ENCODE data around the gene JADE1. TPM values are rescaled to one million over a fixed set of nuclear protein-coding genes. Genes with fewer than 3 reads are reported as not detected.

JADE1 gene
- polyA plus RNA-seq, 1 donor, result 30.8 TPM

DNA sequence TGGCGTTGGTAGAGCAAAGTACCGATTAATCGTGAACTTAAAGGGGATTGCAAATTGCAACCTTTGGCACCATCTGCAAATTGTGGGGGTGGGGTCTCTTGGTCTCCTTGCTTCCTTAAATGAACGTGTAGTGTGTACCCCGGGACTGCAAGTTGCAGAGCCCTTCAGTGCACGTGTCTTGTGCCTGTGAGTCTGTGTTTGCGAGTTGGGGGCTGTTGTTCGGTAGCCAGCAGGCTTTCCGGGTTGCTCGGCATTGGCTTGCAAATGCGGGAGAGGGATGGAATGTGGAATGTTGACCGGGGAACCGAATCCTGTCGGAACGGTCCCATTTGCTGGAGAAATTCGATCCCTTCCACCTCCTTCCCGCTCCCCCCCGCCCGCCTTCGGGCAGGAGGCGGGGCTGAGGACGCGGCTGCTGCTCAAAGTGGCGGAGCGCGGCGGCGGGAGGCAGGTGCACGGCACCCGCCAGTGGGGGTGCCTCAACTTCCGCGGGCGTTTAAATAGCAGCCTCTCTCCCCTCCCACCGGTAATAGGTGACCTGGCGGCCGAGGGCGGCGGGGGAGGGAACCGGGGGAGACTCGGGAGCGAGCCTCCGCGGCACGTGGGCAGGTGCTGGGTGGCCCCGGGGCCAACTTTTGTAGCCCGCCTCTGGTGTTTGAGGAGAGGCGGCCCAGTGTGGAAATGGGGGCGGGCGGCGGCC lies 1.5 kb downstream of the JADE1 start:
- DNase-seq, result peak; percentile 76

DNA sequence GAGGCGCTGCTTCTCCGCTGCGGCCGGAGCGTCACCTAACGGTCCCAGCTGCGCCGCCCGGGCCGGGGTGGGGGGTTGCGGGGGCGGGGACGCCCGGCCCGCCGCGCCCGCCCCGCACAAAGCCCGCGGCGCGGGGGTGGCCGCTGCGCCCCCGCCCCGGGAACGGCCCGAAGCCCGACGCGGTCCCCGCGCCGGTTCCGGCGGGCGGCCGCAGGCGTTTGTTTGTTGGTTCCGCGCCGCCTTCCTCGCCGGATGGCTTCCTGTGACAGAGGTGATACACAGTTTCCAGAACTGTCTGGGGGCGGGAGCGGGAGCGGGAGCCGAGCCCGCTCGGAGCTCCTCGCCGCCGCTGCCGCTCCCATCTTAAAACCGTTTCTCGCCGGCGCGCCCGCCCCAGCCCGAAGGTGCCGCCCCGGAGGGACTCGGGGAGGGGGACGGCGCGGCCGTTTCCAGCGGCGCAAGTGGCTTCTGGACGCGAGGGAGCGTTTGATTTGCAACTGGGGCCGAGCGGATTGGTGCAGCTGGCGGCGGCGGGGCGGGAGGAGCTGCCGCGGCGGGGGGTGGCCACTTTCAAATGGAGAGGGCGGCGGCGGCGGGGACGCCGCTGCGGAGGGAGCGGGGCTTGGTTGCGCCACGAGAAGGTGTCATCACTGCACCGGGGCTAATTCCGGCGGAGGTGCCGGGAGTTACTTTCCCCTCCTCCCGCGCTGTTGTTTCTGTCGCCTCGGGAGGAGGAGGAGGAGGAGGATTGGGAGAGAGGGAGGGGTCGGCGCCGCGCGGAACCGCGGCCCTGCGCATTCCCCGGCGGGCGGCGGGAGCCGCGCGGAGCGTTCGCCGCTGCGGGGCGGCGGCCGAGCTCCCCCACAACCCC lies 2.3 kb downstream of the JADE1 start:
- peak; percentile 80 for DNase-seq

- peak; percentile 63 for DNase-seq
Observed at GRCh38 chr4:128812442-128813235, 3.1 kb downstream of the JADE1 start.

DNA sequence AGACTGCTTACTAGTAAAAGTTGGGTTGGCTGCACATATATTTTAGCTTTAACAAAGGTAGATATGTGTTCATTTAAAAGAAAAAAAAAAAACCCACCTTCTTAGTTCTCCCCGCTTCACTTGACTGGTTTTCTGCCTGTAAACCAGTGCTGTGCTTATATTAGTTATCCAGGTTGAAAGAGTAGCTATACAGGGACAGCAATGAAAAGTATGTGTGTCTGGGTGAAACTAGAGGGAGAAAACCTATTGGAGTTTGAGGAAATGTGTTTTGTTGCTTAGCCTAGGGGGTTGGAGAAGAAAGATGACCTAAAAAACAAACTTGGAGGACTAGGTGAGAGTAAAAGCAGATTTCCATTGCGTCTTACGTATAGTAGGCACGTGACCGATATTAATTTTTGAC lies 4.5 kb downstream of the JADE1 start:
- DNase-seq, result no peak

DNA sequence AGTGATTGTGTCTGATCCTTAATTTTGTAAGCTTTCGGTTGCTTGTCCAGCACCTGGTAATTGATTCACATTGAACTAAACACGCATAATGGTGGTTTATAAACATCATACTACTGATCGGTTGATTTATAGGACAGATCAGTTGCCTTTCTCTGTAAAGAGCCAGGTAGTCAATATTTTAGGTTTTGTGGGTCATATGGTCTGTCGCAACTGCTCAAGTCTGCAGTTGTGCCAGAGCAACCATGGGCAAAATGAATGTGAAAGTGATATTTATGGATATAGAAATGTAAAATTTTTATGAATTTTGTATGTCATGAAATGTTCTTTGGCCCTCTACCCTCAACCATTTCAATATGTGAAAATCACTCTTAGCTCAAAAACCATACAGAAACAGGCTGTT lies 8.9 kb downstream of the JADE1 start:
- DNase-seq, result no peak

DNA sequence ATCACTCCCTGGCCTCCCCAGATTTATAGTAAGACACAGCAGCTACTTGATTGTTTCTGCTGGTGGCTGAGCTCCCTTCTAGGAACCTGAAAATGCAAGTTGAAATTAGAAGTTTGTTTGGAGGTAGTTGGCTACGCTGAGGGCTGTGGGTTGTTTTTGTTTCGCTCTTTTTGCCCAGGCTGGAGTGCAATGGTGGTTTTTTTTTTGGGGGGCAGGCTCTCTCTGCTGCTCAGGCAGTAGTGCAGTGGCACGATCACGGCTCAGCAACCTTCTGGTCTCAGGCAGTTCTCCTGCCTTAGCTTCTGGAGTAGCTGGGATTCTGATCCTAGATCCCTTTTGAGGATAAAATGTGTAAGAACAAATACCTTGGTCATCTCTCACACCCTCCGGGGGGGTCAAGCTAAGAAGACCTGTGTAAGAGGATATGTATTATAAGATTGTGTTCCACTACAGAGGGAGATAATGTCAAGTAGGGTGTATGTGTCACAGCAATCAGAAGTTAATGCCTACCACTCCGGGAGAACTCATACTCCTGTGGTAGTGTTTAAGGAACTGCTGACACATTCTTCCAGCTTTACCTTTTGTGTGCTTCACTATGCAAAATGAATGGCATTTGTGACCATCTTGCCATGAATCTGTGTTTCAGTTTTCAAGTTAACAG lies 9.7 kb downstream of the JADE1 start:
- no peak for DNase-seq

- no peak for DNase-seq
Observed at GRCh38 chr4:128820671-128821070, 11.2 kb downstream of the JADE1 start.

- DNase-seq, result no peak
Observed at GRCh38 chr4:128821151-128821550, 11.7 kb downstream of the JADE1 start.

- no peak for DNase-seq
Observed at GRCh38 chr4:128823025-128823661, 13.6 kb downstream of the JADE1 start.

DNA sequence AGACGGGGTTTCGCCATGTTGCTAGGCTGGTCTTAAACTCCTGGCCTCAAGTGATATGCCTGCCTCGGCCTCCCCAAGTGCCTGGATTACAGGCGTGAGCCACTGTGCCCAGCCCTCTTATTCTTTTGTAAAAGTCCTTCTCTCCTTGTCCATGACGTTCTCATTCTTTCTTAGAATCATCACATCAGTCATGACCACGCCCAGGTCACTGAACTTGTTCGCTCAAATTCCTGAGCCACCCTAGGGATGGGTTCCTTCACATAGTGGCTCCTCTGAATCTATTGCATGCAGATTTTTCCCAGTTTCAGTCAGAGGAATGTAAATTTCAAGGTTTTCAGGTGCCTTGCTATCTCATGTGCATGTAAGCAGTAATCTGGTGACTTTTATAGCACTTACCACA lies 15.7 kb downstream of the JADE1 start:
- no peak for DNase-seq

DNA sequence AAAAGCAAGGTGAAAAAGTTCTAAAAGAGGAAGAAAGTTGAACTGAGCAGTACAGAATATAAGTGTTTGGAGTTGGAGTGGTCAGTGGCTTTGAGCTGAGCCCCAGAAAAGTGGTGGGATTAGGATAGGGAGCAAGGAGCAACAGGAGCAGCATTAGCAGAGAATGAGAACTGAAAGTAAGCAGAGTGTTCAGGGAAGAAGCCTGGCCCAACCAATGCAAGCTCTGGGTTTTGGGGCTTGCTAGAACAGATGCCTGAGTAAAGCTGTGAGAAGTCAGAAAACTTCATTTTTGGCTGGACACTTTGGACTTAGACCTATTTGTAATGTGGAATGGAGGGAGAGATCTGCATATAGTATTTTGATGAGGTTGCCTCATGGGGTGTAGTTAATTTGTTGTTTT lies 17.8 kb downstream of the JADE1 start:
- DNase-seq, result no peak

- no peak for DNase-seq
Observed at GRCh38 chr4:128830906-128831503, 21.5 kb downstream of the JADE1 start.

DNA sequence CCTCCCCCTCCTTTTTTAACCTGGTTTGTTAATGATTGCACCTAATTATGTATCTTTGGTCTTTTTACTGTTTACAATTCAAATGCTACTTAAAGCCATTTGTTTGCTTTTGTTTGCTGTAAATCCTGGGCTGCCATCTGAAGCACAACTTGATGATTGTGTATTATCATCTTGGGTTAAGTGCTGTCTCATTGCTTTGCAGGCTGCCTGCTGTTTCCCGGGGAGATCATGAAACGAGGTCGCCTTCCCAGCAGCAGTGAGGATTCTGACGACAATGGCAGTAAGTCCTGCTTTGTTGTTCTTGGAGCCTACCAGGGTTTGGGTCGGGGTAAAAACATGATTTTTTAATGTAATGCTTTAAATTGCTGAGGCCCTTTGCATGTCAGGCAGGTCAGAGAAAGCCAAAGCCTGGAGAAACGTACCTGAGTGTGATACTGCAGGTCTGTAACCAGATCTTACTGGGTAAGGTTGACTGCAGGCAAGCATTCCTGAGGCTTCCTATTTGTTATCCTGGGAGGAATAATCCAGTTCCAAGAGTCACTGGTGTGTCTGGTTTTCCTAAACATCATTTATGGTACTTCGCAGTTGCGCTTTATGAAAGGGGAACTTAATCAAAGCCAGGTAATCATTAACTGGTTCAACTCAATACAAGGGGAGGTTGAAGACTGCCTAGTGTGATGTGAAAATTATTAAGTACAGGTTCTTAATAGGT lies 22.2 kb downstream of the JADE1 start:
- no peak for DNase-seq

DNA sequence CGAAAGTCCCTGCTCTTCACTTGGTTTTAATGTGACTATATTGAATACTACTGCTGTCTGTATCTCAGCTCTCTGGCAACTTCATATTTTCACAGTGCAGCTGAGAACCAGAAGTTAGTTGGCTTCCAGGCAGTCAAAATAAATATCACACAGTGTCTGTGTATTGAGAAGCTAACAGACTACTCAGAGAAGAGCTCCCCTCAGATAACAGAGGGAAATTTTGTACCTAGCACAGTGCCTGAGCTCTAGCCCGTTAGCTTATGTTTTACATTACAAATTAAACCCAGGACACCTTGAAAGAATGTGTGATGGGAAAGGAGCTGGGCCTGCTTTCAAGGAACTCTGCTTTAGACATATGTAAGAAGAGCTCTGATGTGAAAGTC lies 22.7 kb downstream of the JADE1 start:
- no peak for DNase-seq

- DNase-seq, result no peak
Observed at GRCh38 chr4:128835498-128836222, 26.2 kb downstream of the JADE1 start.

DNA sequence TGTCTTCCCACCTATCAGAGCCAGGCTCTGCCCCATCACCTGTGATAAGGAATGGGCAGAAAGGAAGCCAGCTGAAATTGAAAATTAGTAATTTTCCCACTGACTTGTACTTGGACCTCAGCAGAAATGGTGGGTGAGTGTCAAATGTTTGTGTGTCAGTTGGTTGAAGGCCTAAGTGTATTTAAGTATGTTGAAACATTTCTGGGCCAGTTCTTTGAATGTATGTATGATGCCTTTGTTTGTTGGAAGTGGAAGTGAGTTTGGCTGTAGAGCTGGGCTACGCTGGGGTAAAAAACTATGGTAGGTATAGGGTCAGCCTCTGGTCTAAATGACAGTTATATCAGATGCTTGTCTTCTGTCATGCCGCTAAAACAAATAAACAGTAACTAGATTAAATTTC lies 27.7 kb downstream of the JADE1 start:
- DNase-seq, result no peak

- DNase-seq, result no peak
Observed at GRCh38 chr4:128837679-128838078, 28.2 kb downstream of the JADE1 start.

- DNase-seq, result no peak
Observed at GRCh38 chr4:128840711-128841318, 31.3 kb downstream of the JADE1 start.

GRCh38 chr4:128841402-128841801 lies 31.9 kb downstream of the JADE1 start:
- no peak for DNase-seq

DNA sequence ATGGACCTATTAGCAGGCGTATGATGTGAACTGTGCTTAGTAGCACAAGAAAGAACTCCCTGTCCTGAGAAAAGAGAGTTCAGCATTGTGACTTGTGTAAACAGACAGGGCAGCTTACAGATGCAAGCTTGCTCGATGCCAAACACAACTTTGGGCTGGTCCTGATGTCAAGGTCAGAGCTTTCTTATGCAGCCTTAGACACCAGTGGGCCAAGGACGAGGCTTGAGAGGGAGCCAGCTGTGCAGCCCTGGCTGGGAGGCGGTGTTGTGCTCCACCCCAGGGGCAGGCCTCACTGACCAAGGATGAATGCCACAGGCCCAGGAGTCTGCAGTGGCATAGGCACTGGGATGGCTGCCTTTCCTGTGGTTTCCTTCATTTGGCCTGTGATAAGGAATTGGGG lies 35.4 kb downstream of the JADE1 start:
- DNase-seq, result no peak

All from hindlimb muscle (tissue), 1 donor.